Gastroesophageal sphincter (tissue), 4 donors: Measurements from ENCODE around the gene CBLB. TPM values are rescaled to one million over a fixed set of nuclear protein-coding genes. Genes with fewer than 3 reads are reported as not detected.

ENCODE experiments used
- ATAC-seq: fragments of 150-250 bp; one replicate; pipeline ENCODE4 v1.9.1; 2016; ENCODE audit warnings: mild to moderate bottlenecking, moderate library complexity
- H3K27ac ChIP-seq, 4 donors: fragments of 200-600 bp; sonication (generic) in 3 of 4; 1 replicate in 3 of 4; 2 replicates in 1 of 4; pipeline ENCODE4 v1.5.1; 2016 to 2019
- H3K27me3 ChIP-seq: fragments of 200-600 bp; sonication (generic); one replicate; pipeline ENCODE4 v1.5.1; 2019
- H3K36me3 ChIP-seq, 2 donors: fragments of 200-600 bp; sonication (generic); one replicate each; pipeline ENCODE4 v1.5.1; 2019; ENCODE audit warnings: control low read depth in 1 of 2
- H3K4me1 ChIP-seq, 3 donors: fragments of 200-600 bp; sonication (generic); 1 replicate in 2 of 3; 2 replicates in 1 of 3; pipeline ENCODE4 v1.5.1; 2016 to 2019; ENCODE audit warnings: control low read depth in 2 of 3
- H3K4me3 ChIP-seq, 2 donors: fragments of 200-600 bp; sonication (generic); one replicate each; pipeline ENCODE4 v1.5.1; 2019; ENCODE audit warnings: mild to moderate bottlenecking in 1 of 2, moderate library complexity in 1 of 2
- H3K9me3 ChIP-seq, 3 donors: fragments of 200-600 bp; sonication (generic); one replicate each; pipeline ENCODE4 v1.5.1; 2017 to 2019; ENCODE audit warnings: control low read depth in 2 of 3
- EP300 ChIP-seq: sonication (generic); formaldehyde crosslinking; IDR thresholded peaks from one replicate; pipeline ENCODE4 v1.6.1; 2017; ENCODE audit warnings: antibody characterized with exemption, mild to moderate bottlenecking
- POLR2A ChIP-seq, 2 donors: fragments of 450-650 bp; IDR thresholded peaks; one replicate each; pipeline ENCODE4 v1.6.1; 2017; ENCODE audit warnings: antibody characterized with exemption in 2 of 2, mild to moderate bottlenecking in 2 of 2, moderate library complexity in 1 of 2
- POLR2AphosphoS5 ChIP-seq: sonication (generic); formaldehyde crosslinking; IDR thresholded peaks from one replicate; pipeline ENCODE4 v1.6.1; 2017; ENCODE audit warnings: antibody characterized with exemption
- WGBS, 2 donors: methylation state at CpG; one replicate each; pipeline ENCODE4 v1.1.5; 2018; ENCODE audit warnings: low coverage in 1 of 2; 5-methylcytosine and 5-hydroxymethylcytosine counted together
- total RNA-seq, 4 donors: library from RNA; depleted of rRNA; stranded (reverse); fragments of >200 nt; gene quantifications; one replicate each; pipeline ENCODE4 v1.1.0, GENCODE V29; 2016
- TF ChIP-seq, protein P1 (sequence below), 4 experiments: fragments of 200-600 bp in 2 of 4; fragments of 450-650 bp in 2 of 4; sonication (generic) in 1 of 4; IDR thresholded peaks; one replicate each; pipeline ENCODE4 v1.5.1; 2017 to 2019; ENCODE audit warnings: antibody characterized with exemption in 4 of 4, mild to moderate bottlenecking in 2 of 4, moderate library complexity in 2 of 4

CBLB gene
- total RNA-seq: 10 to 100 TPM; 27.4 to 59.4 (median 40.4) TPM

DNA sequence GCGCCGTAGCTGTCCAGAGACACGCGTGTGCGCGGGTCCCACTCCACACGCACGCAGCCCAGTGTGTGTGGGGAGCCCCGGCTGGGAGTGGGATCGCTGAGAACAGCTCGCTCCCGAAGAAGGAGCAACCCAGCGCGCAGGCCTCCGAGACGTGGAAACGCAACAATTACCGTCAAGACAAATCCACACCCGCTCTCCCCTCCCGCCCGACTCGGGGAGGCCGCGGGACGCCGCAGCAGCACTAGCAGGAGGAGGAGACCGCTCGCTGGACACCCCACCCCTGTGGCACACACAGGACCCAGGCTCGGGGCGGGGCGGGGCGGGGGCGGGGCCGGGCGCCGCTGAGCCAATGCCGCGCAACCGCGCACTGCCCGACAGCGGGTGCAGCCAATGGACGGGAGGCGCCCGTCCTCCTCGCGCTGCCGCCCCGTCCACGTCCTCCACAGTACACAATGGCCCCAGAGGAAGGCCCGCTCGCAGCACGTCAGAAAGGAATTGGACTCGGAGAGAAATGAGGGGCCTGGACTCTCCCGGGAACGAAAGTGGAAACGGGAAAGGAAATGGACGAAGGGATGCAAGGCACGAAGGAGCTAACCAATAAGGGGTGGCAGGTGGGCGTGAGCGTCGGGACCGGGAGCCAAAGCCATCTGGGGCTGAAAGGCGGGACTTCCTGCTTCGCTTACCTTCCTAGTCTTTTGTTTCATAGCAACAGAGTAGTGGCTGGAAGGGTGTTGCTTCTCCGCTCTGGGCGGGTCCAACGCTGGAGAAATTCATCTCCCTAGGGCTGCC lies at the start of gene CBLB:
TSS of gene CBLB (minus strand) at position 271 of the 789 bp plus-strand sequence. CDS start 1,435 bp downstream, outside the sequence.
- Histone ChIP-seq H3K9me3 (no peaks in the 10 kb centered on the region), H3K4me3 (peak within 1 kb of the TSS; percentile 81 to 91), H3K36me3 (no peaks in the 10 kb centered on the region), H3K27me3 (no peaks in the 10 kb centered on the region), H3K27ac (peak within 1 kb of the TSS; percentile 94 to 98 (median 96)), H3K4me1 (peaks cover 4 to 46% (median 6%) of the 10 kb centered on the region in 3 donors)
- ATAC-seq: peak; percentile 94
- WGBS, 2 donors: 0% methylated on average over 3 to 12 of the region's 68 CpGs
- TF ChIP-seq, protein P1, sequence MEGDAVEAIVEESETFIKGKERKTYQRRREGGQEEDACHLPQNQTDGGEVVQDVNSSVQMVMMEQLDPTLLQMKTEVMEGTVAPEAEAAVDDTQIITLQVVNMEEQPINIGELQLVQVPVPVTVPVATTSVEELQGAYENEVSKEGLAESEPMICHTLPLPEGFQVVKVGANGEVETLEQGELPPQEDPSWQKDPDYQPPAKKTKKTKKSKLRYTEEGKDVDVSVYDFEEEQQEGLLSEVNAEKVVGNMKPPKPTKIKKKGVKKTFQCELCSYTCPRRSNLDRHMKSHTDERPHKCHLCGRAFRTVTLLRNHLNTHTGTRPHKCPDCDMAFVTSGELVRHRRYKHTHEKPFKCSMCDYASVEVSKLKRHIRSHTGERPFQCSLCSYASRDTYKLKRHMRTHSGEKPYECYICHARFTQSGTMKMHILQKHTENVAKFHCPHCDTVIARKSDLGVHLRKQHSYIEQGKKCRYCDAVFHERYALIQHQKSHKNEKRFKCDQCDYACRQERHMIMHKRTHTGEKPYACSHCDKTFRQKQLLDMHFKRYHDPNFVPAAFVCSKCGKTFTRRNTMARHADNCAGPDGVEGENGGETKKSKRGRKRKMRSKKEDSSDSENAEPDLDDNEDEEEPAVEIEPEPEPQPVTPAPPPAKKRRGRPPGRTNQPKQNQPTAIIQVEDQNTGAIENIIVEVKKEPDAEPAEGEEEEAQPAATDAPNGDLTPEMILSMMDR (IDR thresholded peaks at IDR 0.05): peak in 1 of 4 experiments; percentile 16
- TF ChIP-seq POLR2A (IDR thresholded peaks at IDR 0.05) (peak; percentile 85), EP300 (no peak), POLR2AphosphoS5 (peak; percentile 96)

DNA sequence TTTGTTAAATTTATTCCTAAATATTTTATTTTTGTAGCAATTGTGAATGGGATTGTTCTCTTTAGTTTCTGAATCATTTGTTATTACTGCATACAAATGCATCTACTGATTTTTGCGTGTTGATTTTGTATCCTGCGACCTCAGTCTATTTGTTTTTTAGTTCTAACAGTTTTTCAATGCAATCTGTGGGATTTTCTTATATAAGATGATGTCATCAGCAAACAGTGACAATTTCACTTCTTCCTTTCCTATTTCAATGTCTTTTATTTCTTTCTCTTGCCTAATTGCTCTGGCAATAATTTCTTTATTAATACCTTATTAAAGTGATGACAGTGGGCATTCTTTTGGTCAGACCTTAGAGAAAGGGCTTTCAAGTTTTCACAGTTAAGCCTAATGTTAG lies 48.0 kb upstream of the CBLB start:
- WGBS, 2 donors: 88 to 100% methylated on average over 1 to 2 of the region's 2 CpGs
- TF ChIP-seq POLR2AphosphoS5 (no peak), EP300 (no peak), POLR2A (IDR thresholded peaks at IDR 0.05) (no peak)
- TF ChIP-seq, protein P1 (IDR thresholded peaks at IDR 0.05): no peak
- H3K4me1 ChIP-seq: no peaks in the 10 kb centered on the region
- no peaks in the 10 kb centered on the region for H3K36me3 ChIP-seq
- no peak overlapping the region for H3K4me3 ChIP-seq
- H3K9me3 ChIP-seq: peaks cover 0 to 7% (median 0%) of the 10 kb centered on the region in 3 donors
- no peaks in the 10 kb centered on the region for H3K27me3 ChIP-seq
- H3K27ac ChIP-seq: no peak overlapping the region
- ATAC-seq: no peak

DNA sequence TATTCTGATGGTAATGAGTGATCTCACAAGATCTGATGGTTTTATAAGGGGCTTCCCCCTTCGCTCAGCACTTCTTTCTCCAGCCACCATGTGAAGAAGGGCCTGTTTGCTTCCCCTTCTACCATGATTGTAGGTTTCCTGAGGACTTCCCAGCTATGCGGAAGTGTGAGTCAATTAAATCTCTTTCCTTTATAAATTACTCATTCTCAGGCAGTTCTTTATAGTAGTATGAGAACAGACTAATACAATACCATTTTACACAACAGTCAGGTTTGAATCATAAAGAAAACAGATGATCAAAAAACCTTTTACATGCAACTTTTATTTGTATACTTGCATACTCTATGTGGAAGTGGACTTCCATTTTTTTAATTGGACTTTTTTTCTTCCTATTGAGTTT lies 46.7 kb upstream of the CBLB start:
- Histone ChIP-seq H3K27ac (no peak overlapping the region), H3K36me3 (no peaks in the 10 kb centered on the region), H3K27me3 (no peaks in the 10 kb centered on the region), H3K4me1 (no peaks in the 10 kb centered on the region), H3K9me3 (peaks cover 0 to 7% (median 0%) of the 10 kb centered on the region in 3 donors), H3K4me3 (no peak overlapping the region)
- TF ChIP-seq, protein P1 (IDR thresholded peaks at IDR 0.05): no peak
- TF ChIP-seq EP300: no peak
- TF ChIP-seq POLR2AphosphoS5: no peak
- no peak for TF ChIP-seq POLR2A (IDR thresholded peaks at IDR 0.05)
- ATAC-seq: no peak
- 93 to 100% methylated on average over 2 of the region's 2 CpGs for WGBS, 2 donors

DNA sequence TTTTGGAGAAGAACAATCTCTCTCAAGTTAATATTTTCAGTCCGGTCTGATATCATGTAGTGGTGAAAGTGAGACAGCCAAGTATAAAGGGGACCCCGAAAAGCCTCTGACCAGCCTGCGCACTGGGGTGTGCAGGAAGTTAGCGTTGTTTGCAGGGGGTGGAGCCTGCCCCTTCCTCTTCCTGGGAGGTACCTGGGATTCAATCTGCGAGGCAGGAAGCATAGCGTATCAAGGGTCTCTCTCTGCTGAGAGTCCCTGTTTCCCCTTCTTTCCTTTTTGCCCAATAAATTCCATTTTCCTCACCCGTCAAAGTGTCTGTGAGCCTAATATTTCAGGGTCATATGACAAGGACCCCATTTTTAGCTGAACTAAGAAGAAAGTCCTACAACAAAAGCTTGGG lies 44.8 kb upstream of the CBLB start:
- Histone ChIP-seq H3K36me3 (no peaks in the 10 kb centered on the region), H3K4me3 (no peak overlapping the region), H3K9me3 (peaks cover 0 to 7% (median 0%) of the 10 kb centered on the region in 3 donors), H3K4me1 (no peaks in the 10 kb centered on the region), H3K27ac (no peak overlapping the region), H3K27me3 (no peaks in the 10 kb centered on the region)
- ATAC-seq: no peak
- no peak for TF ChIP-seq POLR2AphosphoS5
- WGBS, 2 donors: 94 to 97% methylated on average over 4 to 6 of the region's 7 CpGs

DNA sequence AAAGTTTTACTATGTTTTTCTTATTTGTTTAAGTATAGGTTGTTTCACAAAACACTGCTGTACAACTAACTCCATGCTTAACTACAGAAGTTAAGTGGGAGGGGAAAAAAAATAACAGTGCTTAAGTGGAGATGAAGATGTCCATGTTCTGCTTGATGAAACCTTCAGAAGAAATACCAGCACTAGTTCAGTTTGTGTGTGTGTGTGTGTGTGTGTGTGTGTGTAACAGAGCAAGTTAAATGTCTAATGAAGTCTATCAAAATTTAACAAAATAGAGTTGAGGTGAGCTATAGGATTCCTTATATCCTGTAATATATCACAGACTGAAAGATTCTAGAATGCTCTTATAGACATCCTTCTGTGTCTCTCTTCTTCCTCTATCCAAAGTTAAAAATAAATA lies 44.1 kb upstream of the CBLB start:
- Histone ChIP-seq H3K27ac (no peak overlapping the region), H3K27me3 (no peaks in the 10 kb centered on the region)

DNA sequence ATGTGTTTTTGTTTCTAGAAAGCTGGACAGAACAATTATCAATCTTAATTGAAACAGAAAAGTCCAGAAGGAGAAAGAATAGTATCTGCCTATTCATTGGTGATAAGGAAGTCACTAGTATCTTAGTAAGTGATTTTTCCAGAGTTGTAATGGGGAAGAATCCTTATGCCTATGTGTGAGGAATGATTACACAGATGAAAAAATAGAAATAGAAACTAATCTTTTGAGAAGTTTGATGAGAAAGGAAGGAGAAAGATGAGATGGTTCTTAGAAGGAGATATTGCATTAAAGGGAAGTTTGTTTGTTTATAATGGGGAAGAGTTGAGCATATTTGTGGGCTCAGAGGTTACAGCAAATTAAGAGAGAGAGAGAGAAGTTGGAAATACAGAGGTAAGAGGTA lies 42.7 kb upstream of the CBLB start:
- peaks cover 0 to 7% (median 0%) of the 10 kb centered on the region in 3 donors for H3K9me3 ChIP-seq
- peaks cover 0 to 15% (median 14%) of the 10 kb centered on the region in 3 donors for H3K4me1 ChIP-seq
- no peaks in the 10 kb centered on the region for H3K36me3 ChIP-seq
- H3K4me3 ChIP-seq: no peak overlapping the region
- no peak overlapping the region for H3K27ac ChIP-seq
- ATAC-seq: no peak
- no peaks in the 10 kb centered on the region for H3K27me3 ChIP-seq
- no peak for TF ChIP-seq POLR2A (IDR thresholded peaks at IDR 0.05)
- no peak for TF ChIP-seq EP300
- TF ChIP-seq, protein P1 (IDR thresholded peaks at IDR 0.05): no peak
- no peak for TF ChIP-seq POLR2AphosphoS5

More for the DNA sequence above, 44.1 kb upstream of the CBLB start:
- Histone ChIP-seq H3K4me3 (no peak overlapping the region), H3K36me3 (no peaks in the 10 kb centered on the region), H3K4me1 (peaks cover 0 to under 1% (median under 1%) of the 10 kb centered on the region in 3 donors), H3K9me3 (peaks cover 0 to 7% (median 0%) of the 10 kb centered on the region in 3 donors)
- no peak for TF ChIP-seq EP300
- no peak for ATAC-seq
